NCI-H1092 (cell line): ENCODE results near the gene GPA33.
A peak's percentile ranks its signal among the peaks of the same experiment; 100 is the strongest.

ENCODE experiments used
- DNase-seq: peaks from one replicate; lab custom pipeline; 2025; lab: John Stamatoyannopoulos, UW

The GPA33 gene

GRCh38 chr1:167086033-167086432, 4.1 kb downstream of the GPA33 start:
- DNase-seq: no peak

DNA sequence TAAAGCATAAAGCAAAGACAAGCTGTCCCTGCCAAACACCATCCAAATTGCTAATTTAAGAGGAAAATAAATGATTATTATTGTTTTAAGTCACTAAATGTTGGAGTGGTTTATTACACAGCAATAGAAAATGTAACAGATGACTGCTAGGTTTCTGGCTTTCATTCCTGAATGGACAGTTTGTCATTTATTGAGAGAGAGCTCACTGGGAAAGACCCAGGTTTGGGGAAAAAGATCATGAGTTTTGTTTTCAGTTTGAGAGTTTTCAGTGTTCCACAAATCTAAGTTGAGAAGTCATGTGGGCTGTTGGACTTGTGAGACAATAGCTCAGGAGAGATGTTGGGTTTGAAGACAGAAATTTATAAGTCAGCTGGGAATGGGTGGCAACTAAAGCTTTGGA, 5.4 kb downstream of the GPA33 start:
- DNase-seq: no peak

GRCh38 chr1:167083871-167084270, 6.3 kb downstream of the GPA33 start:
- DNase-seq: no peak

DNA sequence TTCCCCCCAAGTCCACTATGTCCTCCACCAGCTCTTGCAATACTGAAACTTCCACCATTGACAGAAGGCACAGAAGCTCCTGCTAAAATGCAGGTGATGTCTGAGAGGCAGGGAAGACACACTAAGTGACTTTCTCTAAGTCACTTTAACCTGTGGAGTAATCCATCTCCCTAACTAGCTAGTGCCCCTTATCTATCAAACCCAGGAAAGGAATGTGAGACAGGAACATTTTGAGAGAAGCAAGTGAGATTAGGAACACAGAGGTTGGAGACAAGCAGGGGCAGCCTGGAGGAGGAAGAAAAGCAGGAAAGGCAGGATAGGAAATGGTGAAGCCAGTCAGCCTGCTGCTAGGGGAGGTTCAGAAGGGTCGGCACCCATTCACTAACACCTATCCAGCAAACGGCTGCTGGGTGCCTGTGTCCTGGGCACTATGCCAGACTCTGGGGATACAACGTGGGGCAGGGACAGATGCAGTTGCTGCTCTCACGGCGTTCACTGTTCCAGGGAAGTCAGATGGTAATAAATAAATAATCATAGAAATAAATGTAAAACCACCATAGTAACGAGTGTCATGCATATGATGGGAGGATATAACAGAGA, 7.0 kb downstream of the GPA33 start:
- peak; percentile 33 for DNase-seq

DNA sequence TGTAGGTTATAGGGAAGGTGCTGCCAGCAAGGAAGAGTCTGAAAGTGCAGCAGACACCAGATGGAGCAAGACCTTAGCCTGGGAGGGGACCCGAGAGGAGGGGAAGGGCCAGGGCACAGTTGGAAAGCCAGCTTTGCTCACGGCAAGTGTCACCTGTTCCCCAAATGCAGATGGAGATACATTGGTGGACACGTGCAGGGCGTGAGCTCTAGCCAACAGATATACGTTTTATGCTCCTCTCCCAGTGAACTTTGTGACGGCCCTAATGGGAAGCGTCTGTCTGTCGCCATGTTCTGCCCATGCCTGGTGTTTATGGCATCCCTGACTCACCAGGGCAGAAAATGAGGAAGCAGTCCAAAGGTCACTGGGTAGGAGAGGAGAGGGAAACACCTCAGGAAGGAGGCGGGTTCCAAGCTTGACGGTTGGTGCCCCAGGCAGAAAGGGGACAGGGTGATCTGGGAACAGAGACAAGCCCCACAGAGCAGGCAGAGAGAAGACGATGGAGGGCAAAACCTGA, 7.6 kb downstream of the GPA33 start:
- DNase-seq: no peak

DNA sequence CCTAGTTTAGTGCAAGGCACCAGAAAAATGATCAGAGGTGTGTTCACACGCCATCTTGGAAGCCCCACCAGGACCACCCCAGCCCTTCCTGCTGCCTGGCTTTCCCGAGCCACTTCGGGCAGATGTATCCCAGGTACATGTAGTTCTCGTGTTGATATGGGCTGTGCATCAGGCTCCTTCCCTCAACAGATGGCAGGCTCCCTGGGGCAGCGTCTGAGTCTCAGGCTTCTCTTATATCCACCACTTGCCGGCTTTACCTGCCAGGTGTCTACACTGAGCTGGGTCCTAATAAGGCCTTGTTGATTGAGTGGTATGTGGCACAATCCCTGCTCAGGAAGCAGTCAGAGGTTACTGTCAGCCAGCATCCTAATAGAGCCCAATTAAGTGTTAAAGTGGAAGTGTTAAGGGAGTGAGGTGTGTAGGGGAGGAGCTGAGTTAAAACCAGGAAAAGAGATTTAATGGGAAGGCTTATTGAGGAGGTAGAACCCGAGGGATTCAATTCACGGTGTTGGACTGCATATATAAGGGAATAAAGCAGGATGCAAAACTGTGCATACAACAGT, 8.5 kb downstream of the GPA33 start:
- DNase-seq: no peak

GRCh38 chr1:167077868-167078210, 12.3 kb downstream of the GPA33 start:
- no peak for DNase-seq

DNA sequence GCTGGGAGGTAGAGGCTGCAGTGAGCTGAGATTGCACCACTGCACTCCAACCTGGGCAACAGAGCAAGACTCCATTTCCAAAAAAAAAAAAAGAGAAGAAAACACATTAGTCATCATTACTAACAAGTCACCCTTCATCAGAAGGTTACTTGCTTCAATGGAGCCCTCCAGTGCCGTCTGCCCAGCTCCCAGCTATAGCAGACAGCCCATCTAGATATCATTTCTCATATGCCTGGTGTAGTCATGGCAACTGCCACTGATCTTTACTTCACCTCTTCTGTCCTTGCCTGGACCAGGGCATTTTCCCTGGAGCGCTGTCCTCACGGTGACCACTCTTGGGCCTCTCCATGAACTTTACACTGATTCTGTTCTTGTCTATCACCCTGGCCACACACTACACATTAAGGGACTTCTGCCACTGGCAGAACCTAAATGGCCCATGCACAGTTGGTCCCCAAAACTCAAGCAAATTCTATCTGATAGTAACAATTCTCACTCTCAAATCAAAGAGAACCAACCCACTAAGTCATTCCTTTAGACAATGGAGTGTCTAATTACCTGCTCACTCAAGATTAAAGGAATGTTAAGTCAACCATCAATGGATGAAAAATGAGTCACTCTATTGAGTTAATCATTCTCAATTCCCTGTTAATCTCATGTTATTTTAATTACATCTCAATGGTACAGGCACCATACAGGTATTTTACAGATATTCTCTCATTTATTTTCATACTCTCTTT, 12.9 kb downstream of the GPA33 start:
- DNase-seq: no peak

DNA sequence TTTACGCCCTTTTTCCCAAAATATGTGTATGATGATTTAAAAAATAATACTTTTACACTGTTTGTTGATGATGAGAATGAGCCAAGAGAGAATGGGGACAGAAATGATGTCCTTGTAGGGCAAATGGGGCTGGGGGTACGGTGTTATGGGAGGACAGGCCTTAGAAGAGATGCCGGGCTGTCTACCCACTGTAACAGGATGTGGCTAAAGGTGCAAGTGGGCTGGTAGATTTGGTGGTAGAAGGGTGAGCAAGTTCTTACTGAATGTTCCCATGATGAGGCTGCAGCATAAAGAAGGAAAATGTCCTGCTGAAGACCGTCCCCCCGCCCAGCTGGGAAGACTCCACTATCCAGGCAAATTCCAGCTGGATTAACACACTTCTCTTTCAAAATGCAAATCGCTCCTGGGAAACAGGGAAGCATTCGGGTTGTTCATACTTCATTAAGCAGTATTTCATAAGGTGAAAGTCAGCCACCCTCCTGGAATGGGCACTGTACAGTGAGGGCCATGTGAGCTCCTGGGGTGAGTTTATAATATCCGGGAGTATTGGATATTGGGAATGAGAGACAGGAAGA, 14.0 kb downstream of the GPA33 start:
- DNase-seq: no peak

GRCh38 chr1:167071286-167071685, 18.9 kb downstream of the GPA33 start:
- DNase-seq: no peak

GRCh38 chr1:167068761-167069160, 21.4 kb downstream of the GPA33 start:
- DNase-seq: no peak

DNA sequence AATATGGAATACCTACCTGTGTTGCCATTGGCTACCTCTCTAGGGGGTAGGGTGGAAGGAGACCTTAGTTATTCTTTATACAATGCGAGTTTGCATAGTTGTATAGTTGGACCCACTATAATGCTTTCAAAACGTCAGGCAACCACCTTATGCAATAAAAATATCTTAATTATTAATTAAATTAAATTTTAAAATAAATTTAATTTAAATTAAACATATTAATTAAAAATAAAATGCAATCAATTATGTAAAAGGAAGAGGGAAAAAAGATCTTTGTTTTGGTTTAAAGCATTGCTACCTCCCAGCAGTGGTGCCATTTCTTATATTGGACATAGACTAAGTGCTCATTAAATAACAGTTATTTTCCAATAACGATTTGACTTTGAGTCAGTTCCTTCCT, 22.3 kb downstream of the GPA33 start:
- DNase-seq: no peak

- DNase-seq: peak; percentile 63
These were observed 23.6 kb downstream of the GPA33 start for GRCh38 chr1:167066333-167067122.

- DNase-seq: no peak
These were observed 24.7 kb downstream of the GPA33 start for GRCh38 chr1:167065471-167065870.

GRCh38 chr1:167064621-167065020, 25.6 kb downstream of the GPA33 start:
- DNase-seq: no peak

- DNase-seq: no peak
These were observed 29.1 kb downstream of the GPA33 start for GRCh38 chr1:167061073-167061464.

DNA sequence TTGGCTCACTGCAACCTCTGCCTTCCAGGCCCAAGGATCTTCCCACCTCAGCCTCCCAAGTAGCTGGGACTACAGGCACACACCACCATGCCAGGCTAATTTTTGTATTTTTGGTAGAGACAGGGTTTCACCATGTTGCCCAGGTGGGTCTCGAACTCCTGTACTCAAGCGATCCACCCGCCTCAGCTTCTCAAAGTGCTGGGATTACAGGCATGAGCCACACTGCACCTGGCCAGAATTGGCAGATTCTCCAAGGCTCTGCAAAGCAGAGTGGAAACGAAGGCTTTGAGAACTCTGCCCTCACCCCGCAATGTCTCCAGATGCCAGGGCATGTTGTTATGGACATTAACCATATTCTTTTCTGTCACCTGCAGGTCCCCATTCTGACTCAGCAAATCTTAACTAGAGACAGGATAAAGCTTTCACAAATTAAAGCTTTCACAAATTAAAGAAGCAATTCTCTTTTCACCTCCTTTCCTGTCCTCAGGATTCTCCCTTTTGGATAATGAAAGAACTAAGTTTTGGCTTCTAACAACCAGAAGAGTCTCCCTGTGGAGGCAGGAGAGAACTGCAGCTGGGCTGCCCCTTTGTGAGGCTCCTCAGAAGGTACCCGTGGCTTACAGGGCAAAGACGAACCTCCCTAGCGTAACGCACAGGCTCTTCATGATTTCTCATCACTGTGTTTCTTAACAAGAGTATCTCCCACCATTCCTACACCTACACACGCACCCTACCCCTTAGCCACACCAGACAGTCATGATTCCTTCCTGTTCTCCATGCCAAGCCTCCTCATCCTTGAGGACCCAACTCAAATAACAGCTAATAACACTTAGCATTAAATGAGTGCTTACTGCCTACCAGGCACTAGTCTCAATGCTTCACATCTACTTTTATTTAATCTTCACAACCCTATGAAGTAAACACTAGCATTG, 29.8 kb downstream of the GPA33 start:
- DNase-seq: no peak

DNA sequence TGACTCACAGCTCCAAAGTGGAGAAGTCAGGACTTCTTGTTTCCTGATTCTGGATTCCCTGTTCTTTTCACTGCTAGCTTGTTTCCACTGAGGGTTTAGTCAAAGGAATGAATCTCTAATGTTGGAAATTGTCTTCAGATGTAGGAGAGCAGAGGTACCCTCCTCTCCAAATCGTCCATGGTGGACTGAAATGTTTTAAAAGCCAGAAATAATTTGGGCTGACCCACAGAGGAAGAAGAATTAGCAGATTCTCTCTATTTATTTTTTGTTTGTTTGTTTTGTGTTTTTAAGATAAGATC, 30.4 kb downstream of the GPA33 start:
- DNase-seq: no peak

- peak; percentile 45 for DNase-seq
These were observed 30.9 kb downstream of the GPA33 start for GRCh38 chr1:167059045-167059808.

DNA sequence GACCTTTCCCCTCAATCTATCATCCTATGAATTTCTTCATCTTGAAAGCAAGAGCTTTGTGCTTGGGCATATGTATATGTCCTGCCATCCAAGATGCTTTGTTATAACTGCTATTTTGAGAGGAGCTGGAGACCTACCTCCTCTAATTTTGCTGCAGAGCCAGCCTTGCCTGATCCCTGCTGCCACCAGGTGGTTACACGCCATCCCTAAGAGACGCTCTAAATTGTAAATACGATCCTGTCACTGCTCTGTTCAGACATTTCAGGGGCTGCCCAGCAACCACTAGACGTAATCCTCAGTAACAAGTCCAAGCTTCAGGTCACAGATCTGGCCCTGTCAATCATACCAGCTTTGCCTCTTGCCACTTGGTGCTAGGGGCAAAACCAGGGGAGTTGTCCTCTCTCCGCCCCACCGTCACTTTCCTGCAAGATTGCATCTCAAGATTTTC, 32.9 kb downstream of the GPA33 start:
- DNase-seq: peak; percentile 67
